GM12801 (cell line): Measurements from ENCODE around the gene AGTRAP.

Source experiments
- CTCF ChIP-seq: IDR thresholded peaks from one replicate; pipeline ENCODE4 v1.5.1; 2011; ENCODE audit warnings: control low read depth; ENCODE audit not compliant: insufficient read length; ENCODE audit errors: extremely low read depth

The AGTRAP gene

DNA sequence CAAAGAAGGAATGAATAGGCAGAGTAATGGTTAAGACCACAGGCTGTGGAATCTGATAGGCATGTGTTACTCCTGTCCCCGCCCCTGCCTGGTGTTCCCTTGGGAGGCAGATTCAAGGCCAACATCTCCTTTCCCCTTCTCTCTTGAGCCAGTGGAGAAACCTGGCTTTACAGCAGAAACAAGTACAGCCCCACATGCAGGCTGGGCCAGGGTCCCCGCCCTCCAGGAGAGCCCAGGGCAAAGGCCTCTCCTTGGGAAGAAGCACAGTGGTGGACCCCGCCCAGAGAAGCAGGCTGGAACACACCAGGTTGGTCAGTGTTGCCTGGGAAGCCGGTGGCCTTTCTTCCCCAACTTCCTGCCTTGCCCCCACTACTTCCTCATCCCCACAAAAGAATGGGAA is 32.9 kb downstream of the AGTRAP start:
- TF ChIP-seq CTCF = no peak

- no peak for TF ChIP-seq CTCF
These were observed 33.3 kb downstream of the AGTRAP start for GRCh38 chr1:11769274-11769673.

GRCh38 chr1:11770011-11770410 is 34.1 kb downstream of the AGTRAP start:
- TF ChIP-seq CTCF = no peak

- no peak for TF ChIP-seq CTCF
These were observed 35.6 kb downstream of the AGTRAP start for GRCh38 chr1:11771481-11772043.

DNA sequence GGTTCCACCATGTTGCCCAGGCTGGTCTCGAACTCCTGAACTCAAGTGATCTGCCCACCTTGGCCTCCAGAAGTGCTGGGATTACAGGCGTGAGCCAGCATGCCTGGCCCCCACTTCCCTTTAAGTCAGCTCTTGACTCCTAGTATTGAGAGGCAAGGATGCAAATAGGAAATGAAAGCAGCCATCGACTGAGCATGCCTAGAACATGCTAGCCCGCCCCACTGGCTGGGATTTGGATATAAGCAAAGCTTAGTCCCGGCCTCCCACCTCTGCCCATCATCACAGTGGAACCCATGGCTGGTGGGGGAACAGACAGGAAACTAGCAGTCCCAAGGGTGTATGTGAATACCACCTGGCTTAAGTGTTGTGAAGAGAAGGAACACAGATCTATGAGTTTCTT is 36.5 kb downstream of the AGTRAP start:
- no peak for TF ChIP-seq CTCF

- no peak for TF ChIP-seq CTCF
These were observed 38.8 kb downstream of the AGTRAP start for GRCh38 chr1:11774753-11775152.

DNA sequence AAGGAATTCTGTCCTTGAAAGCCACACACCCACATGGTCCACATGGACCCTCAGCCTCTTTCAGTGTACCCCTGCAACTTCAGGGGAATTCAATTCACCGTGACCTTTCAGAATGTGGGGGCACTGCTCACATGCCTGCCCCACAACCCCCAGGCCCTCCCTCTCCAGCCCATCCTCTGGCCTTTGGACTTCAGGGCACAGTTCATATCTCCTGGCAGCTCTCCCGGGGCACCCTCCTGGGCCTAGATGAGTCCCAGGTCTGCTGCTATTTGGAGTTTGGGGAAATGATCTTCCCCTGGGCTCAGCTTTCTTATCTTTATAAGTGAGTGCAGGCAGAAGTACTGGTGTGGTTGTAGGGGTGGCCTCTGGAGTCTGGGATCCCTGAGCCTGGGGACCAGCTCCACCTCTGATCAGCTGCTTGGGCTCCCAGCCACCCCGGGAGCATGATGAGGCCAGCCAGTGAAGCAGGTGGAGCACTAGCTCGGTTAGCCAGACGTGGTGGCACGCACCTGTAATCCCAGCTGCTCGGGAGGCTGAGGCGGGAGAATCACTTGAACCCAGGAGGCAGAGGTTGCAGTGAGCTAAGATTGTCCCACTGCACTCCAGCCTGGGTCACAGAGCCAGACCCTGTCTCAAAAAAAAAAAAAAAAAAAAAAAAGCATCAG is 41.9 kb downstream of the AGTRAP start:
- no peak for TF ChIP-seq CTCF
